HEK293 (cell line): ENCODE results near the gene LINGO1.

Source experiments
- GLIS1 ChIP-seq: fragments of 450-650 bp; formaldehyde crosslinking; IDR thresholded peaks from 2 replicates; pipeline ENCODE4 v1.5.1; 2016; ENCODE audit warnings: missing biosample characterization, missing genetic modification characterization
- GLIS2 ChIP-seq: fragments of 450-650 bp; formaldehyde crosslinking; IDR thresholded peaks from 2 replicates; pipeline ENCODE4 v1.5.1; 2016; ENCODE audit warnings: missing biosample characterization, missing genetic modification characterization
- KLF17 ChIP-seq: fragments of 450-650 bp; formaldehyde crosslinking; IDR thresholded peaks from 2 replicates; pipeline ENCODE4 v1.5.1; 2016; ENCODE audit warnings: missing biosample characterization, missing genetic modification characterization
- MEIS1 ChIP-seq: sonication (generic); formaldehyde crosslinking; IDR thresholded peaks from 2 replicates; pipeline ENCODE4 v1.8.1; 2022; ENCODE audit warnings: missing genetic modification reagents, mild to moderate bottlenecking, borderline replicate concordance
- REST ChIP-seq: fragments of 450-650 bp; formaldehyde crosslinking; IDR thresholded peaks from 2 replicates; pipeline ENCODE4 v1.5.1; 2016; ENCODE audit warnings: missing biosample characterization, missing genetic modification characterization
- SP2 ChIP-seq: fragments of 450-650 bp; formaldehyde crosslinking; IDR thresholded peaks from 2 replicates; pipeline ENCODE4 v1.5.1; 2016; ENCODE audit warnings: missing biosample characterization, missing genetic modification characterization
- YY2 ChIP-seq: fragments of 450-650 bp; formaldehyde crosslinking; IDR thresholded peaks from 2 replicates; pipeline ENCODE4 v1.5.1; 2016; ENCODE audit warnings: missing biosample characterization, missing genetic modification characterization
- ZBTB17 ChIP-seq: fragments of 450-650 bp; formaldehyde crosslinking; IDR thresholded peaks from 2 replicates; pipeline ENCODE4 v1.5.1; 2016; ENCODE audit warnings: missing biosample characterization, missing genetic modification characterization
- ZBTB48 ChIP-seq: fragments of 450-650 bp; formaldehyde crosslinking; IDR thresholded peaks from 2 replicates; pipeline ENCODE4 v1.5.1; 2016; ENCODE audit warnings: missing biosample characterization, missing genetic modification characterization
- ZNF157 ChIP-seq: fragments of 450-650 bp; formaldehyde crosslinking; IDR thresholded peaks from 2 replicates; pipeline ENCODE4 v1.5.1; 2016; ENCODE audit warnings: missing biosample characterization, missing genetic modification characterization
- ZNF2 ChIP-seq: fragments of 450-650 bp; formaldehyde crosslinking; IDR thresholded peaks from 2 replicates; pipeline ENCODE4 v1.5.1; 2016; ENCODE audit warnings: missing biosample characterization, missing genetic modification characterization
- ZNF211 ChIP-seq: fragments of 450-650 bp; formaldehyde crosslinking; IDR thresholded peaks from 2 replicates; pipeline ENCODE4 v1.5.1; 2016; ENCODE audit warnings: low read depth, missing biosample characterization, missing genetic modification characterization
- ZNF24 ChIP-seq: fragments of 450-650 bp; formaldehyde crosslinking; IDR thresholded peaks from 2 replicates; pipeline ENCODE4 v1.5.1; 2016; ENCODE audit warnings: missing biosample characterization, missing genetic modification characterization
- ZNF26 ChIP-seq: fragments of 450-650 bp; formaldehyde crosslinking; IDR thresholded peaks from 2 replicates; pipeline ENCODE4 v1.5.1; 2016; ENCODE audit warnings: missing biosample characterization, missing genetic modification characterization
- ZNF280D ChIP-seq: fragments of 450-650 bp; formaldehyde crosslinking; IDR thresholded peaks from 2 replicates; pipeline ENCODE4 v1.5.1; 2016; ENCODE audit warnings: missing biosample characterization, missing genetic modification characterization
- ZNF302 ChIP-seq: fragments of 450-650 bp; formaldehyde crosslinking; IDR thresholded peaks from 2 replicates; pipeline ENCODE4 v1.5.1; 2016; ENCODE audit warnings: missing biosample characterization, missing genetic modification characterization, low read depth
- ZNF335 ChIP-seq: fragments of 450-650 bp; formaldehyde crosslinking; conservative IDR thresholded peaks from 2 replicates; pipeline ENCODE4 v1.5.1; 2016; ENCODE audit warnings: missing biosample characterization, missing genetic modification characterization
- ZNF488 ChIP-seq: fragments of 450-650 bp; formaldehyde crosslinking; IDR thresholded peaks from 2 replicates; pipeline ENCODE4 v1.5.1; 2016; ENCODE audit warnings: missing biosample characterization, missing genetic modification characterization
- ZNF558 ChIP-seq: fragments of 450-650 bp; formaldehyde crosslinking; IDR thresholded peaks from 2 replicates; pipeline ENCODE4 v1.5.1; 2016; ENCODE audit warnings: missing biosample characterization, missing genetic modification characterization
- ZNF596 ChIP-seq: fragments of 450-650 bp; IDR thresholded peaks from 2 replicates; pipeline ENCODE4 v1.5.0; 2018; ENCODE audit warnings: missing biosample characterization, mild to moderate bottlenecking, missing genetic modification characterization, moderate library complexity
- ZNF623 ChIP-seq: fragments of 450-650 bp; formaldehyde crosslinking; IDR thresholded peaks from 2 replicates; pipeline ENCODE4 v1.5.1; 2016; ENCODE audit warnings: missing biosample characterization, missing genetic modification characterization
- ZNF624 ChIP-seq: fragments of 450-650 bp; formaldehyde crosslinking; IDR thresholded peaks from 2 replicates; pipeline ENCODE4 v1.5.1; 2017; ENCODE audit warnings: missing biosample characterization, missing genetic modification characterization
- ZNF654 ChIP-seq: fragments of 450-650 bp; formaldehyde crosslinking; IDR thresholded peaks from 2 replicates; pipeline ENCODE4 v1.5.1; 2016; ENCODE audit warnings: low read depth, missing biosample characterization, missing genetic modification characterization
- ZNF791 ChIP-seq: fragments of 450-650 bp; formaldehyde crosslinking; IDR thresholded peaks from 2 replicates; pipeline ENCODE4 v1.5.1; 2016; ENCODE audit warnings: missing biosample characterization, missing genetic modification characterization
- ZSCAN16 ChIP-seq: fragments of 450-650 bp; formaldehyde crosslinking; IDR thresholded peaks from 2 replicates; pipeline ENCODE4 v1.5.1; 2016; ENCODE audit warnings: missing biosample characterization, missing genetic modification characterization
- ZSCAN4 ChIP-seq: fragments of 450-650 bp; formaldehyde crosslinking; IDR thresholded peaks from 2 replicates; pipeline ENCODE4 v1.5.1; 2017; ENCODE audit warnings: missing biosample characterization, missing genetic modification characterization
- ZSCAN5A ChIP-seq: fragments of 450-650 bp; formaldehyde crosslinking; IDR thresholded peaks from 2 replicates; pipeline ENCODE4 v1.5.1; 2016; ENCODE audit warnings: missing biosample characterization, missing genetic modification characterization

Gene LINGO1

GRCh38 chr15:77633134-77633912 is 611 bp upstream of the LINGO1 start (continued):
- TF ChIP-seq ZNF280D (tag by site-specific recombination) = no peak
- no peak for TF ChIP-seq YY2 (tag by site-specific recombination)
- TF ChIP-seq ZNF654 (tag by site-specific recombination) = no peak; the same call in 1 of the 2 replicates
- peak; percentile 96 for TF ChIP-seq ZNF335 (tag by site-specific recombination)
- TF ChIP-seq ZBTB48 (tag by site-specific recombination) = peak; percentile 91
- peak; percentile 79 for TF ChIP-seq ZBTB17 (tag by site-specific recombination)
- no peak for TF ChIP-seq ZNF157 (tag by site-specific recombination)
- TF ChIP-seq ZNF623 (tag by site-specific recombination) = no peak
- TF ChIP-seq ZNF2 = no peak; the same call in none of the 2 replicates
- no peak for TF ChIP-seq ZNF558 (tag by site-specific recombination)
- no peak for TF ChIP-seq ZNF26 (tag by site-specific recombination)
- TF ChIP-seq ZSCAN4 (tag by site-specific recombination) = peak; percentile 15; the same call in 1 of the 2 replicates
- peak; percentile 73 for TF ChIP-seq GLIS1 (tag by site-specific recombination)
- TF ChIP-seq ZSCAN5A (tag by site-specific recombination) = 0 out of 2 replicates have a peak, but pooled peaks have one; percentile 7
- peak; percentile 44; the same call in 1 of the 2 replicates for TF ChIP-seq ZNF24 (tag by site-specific recombination)
- no peak for TF ChIP-seq ZNF624
- TF ChIP-seq KLF17 (tag by site-specific recombination) = peak; percentile 71; the same call in 1 of the 2 replicates
- no peak for TF ChIP-seq ZSCAN16 (tag by site-specific recombination)
- no peak for TF ChIP-seq ZNF791
- no peak for TF ChIP-seq ZNF211 (tag by site-specific recombination)
- TF ChIP-seq REST (tag by site-specific recombination) = peak; percentile 33; the same call in 1 of the 2 replicates
- peak; percentile 48; the same call in 1 of the 2 replicates for TF ChIP-seq GLIS2 (tag by site-specific recombination)
- TF ChIP-seq ZNF302 (tag by site-specific recombination) = no peak
- no peak for TF ChIP-seq ZNF488 (tag by site-specific recombination)
- TF ChIP-seq MEIS1 (CRISPR knock-in tag) = no peak
- TF ChIP-seq SP2 (tag by site-specific recombination) = peak; percentile 46
- no peak for TF ChIP-seq ZNF596 (tag by site-specific recombination)
